GM19240 (cell line): ENCODE measurements around the gene SVOPL.

Source experiments
- DNase-seq: peaks from one replicate; pipeline ENCODE4 v3.0.0; 2011; ENCODE audit warnings: low spot score; ENCODE audit not compliant: insufficient read length

SVOPL gene

DNA sequence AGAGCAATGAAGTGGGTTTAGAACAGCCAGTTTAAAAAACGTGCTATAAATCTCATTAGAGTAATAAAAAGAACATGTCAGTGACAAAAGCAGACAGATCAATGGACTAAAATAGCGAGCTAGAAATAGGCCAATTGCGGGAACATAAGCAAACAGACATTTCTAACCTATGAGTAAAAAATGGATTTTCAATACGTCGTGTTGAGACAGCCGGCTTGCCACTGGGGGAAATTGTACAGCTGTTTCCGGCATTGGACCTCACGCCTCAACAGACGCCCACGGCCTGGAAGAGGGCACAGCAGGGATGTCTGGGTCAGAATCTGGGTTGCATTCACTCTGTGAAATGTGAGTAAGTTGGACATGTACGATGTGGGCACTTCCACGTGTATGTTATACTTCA lies 92.9 kb downstream of the SVOPL start:
- no peak for DNase-seq

DNA sequence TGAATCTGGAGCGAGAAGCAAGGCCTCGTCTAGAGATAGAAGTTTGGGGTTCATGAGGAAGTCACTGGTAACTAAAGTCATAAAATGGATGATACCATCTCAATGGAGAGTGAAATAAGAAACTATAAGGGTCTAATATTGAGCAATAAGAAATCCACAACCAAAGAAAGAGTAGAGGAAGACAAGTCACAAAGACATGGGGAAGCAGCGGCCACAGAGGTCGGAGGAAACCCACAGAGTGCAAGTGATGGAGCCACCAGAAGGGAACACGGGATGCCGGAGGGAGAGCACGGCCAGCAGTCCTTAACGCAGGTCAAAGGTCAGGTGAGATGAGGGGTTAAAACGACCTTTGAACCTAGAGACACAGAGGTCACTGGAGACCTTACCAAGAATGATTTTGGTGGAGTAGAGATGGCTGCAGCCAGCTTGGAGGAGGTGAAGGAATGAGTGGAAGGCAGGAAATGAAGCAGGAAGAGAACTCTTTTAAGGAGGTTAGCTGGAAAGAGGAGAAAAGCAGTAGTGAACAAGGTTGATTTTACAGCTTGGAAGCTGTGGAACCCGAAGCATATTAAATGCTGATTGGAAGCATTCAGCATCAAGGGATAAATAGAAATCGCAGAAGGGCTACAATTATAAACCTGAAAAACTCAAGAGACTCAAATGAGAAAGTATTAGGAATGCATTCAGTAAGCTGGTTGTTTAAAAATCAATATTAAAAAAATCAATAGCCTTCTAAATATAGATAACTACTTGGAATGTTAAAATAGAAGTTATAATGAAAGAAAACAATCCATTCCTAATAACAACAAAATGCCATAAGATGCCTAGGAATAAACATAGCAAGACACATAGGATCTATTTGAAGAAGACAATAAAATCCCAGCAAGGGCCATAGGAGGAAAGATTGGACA lies 93.7 kb downstream of the SVOPL start:
- no peak for DNase-seq

DNA sequence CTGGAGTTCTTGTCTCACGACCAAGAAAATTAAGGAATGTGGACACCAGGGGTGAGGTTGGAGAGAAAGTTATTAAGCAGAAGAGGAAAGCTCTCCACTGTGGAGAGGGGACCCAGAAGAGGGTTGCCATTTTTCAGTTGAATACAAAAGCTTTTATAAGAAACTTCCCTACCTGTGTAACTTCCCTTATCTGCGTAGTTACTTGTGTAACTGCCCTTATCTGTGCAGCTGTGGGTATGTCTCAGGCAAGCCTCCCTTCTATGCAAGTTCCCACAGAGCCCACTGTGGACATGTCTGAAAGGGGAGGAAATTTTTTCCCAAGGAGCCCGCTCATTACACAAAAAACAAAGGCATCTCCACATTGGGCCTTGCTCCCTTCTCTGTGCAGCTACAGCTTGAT lies 94.9 kb downstream of the SVOPL start:
- DNase-seq: no peak

GRCh38 chr7:138603549-138604318 lies 97.4 kb downstream of the SVOPL start:
- no peak for DNase-seq

- DNase-seq: no peak
Measured at GRCh38 chr7:138602451-138602850, 98.7 kb downstream of the SVOPL start.

DNA sequence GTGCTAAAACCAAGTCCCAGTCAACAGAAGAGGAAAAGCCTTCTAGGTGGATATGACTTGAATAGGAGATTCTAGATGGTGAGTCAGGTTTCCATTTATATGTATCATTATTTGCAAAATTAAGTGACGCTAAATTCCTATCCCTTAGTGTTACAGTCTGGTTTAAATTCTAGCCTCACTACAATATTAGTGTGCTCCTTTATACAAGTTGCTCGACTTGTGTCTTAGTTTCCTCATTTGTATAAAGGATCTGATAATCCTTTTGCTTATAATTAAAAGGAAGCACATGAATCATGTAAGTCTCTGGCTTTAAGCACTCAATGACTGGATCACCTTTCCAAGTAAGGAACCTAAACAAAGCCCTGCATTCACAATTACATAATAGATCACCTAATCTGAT lies 105.7 kb downstream of the SVOPL start:
- DNase-seq: no peak

DNA sequence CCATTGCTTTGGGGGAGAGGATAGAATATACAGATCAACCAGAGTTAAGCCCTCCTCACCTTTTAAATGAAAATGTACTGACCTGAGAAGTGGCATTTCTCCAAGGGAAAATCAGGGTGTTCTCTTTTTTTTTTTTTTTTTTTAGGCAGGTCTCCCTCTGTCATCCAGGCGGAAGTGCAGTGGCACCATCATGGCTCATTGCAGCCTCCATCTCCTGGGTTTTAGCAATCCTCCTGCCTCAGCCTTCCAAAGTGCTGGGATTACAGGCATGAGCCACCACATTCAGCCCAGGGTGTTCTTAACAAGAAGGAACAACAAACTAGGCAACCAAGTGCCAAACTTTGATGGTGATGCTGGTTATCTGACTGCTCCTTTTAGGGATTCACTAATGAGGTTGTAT lies 111.0 kb downstream of the SVOPL start:
- DNase-seq: no peak

- no peak for DNase-seq
Measured at GRCh38 chr7:138588986-138589385, 112.2 kb downstream of the SVOPL start.

DNA sequence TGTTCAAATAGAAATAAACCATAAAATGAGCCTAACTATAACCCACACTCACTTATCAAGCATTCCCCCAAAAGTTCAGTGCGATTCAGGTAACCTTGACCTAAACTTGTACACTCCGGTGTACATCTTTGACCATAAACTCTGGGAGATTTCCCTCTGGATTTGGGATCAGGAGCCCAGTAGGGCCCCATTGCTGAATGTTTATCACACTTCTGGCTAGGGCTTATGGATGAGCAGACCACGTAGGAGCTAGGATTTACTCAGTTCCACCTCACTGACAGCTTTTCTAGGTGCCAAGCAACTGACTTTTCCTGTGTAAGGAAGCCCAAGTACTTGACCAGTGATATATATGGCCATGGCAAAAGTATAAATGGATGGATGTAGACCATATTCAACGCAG lies 113.7 kb downstream of the SVOPL start:
- no peak for DNase-seq

- no peak for DNase-seq
Measured at GRCh38 chr7:138585283-138585993, 115.7 kb downstream of the SVOPL start.

DNA sequence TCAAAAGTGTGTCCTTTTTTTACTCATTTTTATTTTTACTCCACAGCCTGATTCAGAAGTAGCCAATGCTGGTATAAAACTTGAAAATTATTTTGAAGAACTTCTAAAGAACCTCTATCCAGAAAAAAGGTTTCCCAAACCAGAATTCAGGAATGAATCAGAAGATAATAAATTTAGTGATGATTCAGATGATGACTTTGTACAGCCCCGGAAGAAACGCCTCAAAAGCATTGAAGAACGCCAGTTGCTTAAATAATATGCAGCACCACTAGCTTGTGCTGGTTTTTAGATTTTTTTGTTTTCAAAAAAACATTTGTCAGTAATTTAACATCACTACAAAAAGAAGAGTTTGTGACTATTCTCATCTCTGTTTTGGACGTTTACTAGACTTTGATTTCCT lies 116.5 kb downstream of the SVOPL start:
- DNase-seq: no peak

- DNase-seq: no peak
Measured at GRCh38 chr7:138584283-138584682, 116.9 kb downstream of the SVOPL start.

DNA sequence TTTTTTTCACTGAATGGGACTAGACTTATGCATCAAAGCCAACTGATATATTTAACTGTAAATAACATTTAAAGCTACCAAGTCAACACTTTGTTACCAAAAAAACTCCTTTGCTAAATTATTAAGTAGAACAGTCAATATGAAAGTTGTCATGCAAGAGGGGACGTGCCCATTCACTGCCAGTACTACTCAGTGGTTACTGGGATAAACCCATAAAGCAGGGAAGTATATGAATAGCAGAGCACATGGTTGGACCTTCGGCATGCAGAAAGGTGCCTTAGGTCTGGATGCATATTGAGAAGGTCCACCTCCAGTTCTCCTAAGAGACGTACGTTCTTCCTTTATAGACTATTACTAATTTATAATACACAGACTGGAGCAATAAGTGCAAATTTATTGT lies 120.1 kb downstream of the SVOPL start:
- no peak for DNase-seq

GRCh38 chr7:138579671-138580070 lies 121.5 kb downstream of the SVOPL start:
- no peak for DNase-seq

GRCh38 chr7:138579136-138579535 lies 122.0 kb downstream of the SVOPL start:
- no peak for DNase-seq

GRCh38 chr7:138575897-138576428 lies 125.2 kb downstream of the SVOPL start:
- no peak for DNase-seq

DNA sequence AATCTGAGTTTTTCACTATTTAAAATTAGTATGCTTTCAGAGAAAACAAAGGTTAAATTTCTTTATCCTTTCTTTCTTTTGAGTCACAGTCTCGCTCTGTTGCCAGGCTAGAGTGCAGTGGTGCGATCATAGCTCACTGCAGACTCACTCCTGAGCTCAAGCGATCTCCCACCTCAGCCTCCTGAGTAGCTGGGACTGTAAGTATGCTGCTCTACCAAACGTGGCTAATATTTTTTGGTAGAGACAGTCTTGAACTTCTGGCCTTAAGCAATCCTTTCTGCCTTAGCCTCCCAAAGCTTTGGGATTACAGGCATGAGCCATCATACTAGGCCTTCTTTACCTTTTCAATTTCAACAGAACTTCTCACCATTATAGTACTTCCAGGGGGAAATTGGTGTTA lies 127.4 kb downstream of the SVOPL start:
- no peak for DNase-seq

GRCh38 chr7:138570715-138571114 lies 130.4 kb downstream of the SVOPL start:
- DNase-seq: no peak

- no peak for DNase-seq
Measured at GRCh38 chr7:138569418-138569817, 131.7 kb downstream of the SVOPL start.

- no peak for DNase-seq
Measured at GRCh38 chr7:138568655-138569054, 132.5 kb downstream of the SVOPL start.

GRCh38 chr7:138565451-138566114 lies 135.6 kb downstream of the SVOPL start:
- DNase-seq: no peak
